WTC11 (cell line): ENCODE results near the gene TMC1.

Experiments used
- FOXJ3 ChIP-seq: sonication (generic); formaldehyde crosslinking; IDR thresholded peaks from 2 replicates; pipeline ENCODE4 v1.9.0; 2021; ENCODE audit warnings: missing genetic modification reagents, mild to moderate bottlenecking, borderline replicate concordance
- FOXP1 ChIP-seq: sonication (generic); formaldehyde crosslinking; IDR thresholded peaks from 2 replicates; pipeline ENCODE4 v1.8.0; 2022; ENCODE audit warnings: missing genetic modification reagents, mild to moderate bottlenecking, moderate library complexity, borderline replicate concordance
- JUN ChIP-seq: sonication (generic); formaldehyde crosslinking; IDR thresholded peaks from 2 replicates; pipeline ENCODE4 v1.8.0; 2023; ENCODE audit warnings: mild to moderate bottlenecking, missing genetic modification reagents
- NFE2L1 ChIP-seq: sonication (generic); formaldehyde crosslinking; IDR thresholded peaks from 2 replicates; pipeline ENCODE4 v1.8.1; 2023; ENCODE audit warnings: missing genetic modification reagents
- NR1H2 ChIP-seq: sonication (generic); formaldehyde crosslinking; IDR thresholded peaks from 2 replicates; pipeline ENCODE4 v1.9.0; 2021; ENCODE audit warnings: mild to moderate bottlenecking, moderate library complexity, missing genetic modification reagents
- SMAD3 ChIP-seq: sonication (generic); formaldehyde crosslinking; IDR thresholded peaks from 2 replicates; pipeline ENCODE4 v1.8.0; 2022; ENCODE audit warnings: missing genetic modification reagents, mild to moderate bottlenecking, borderline replicate concordance
- TF ChIP-seq, protein P1 (sequence below): sonication (generic); formaldehyde crosslinking; IDR thresholded peaks from 2 replicates; pipeline ENCODE4 v1.8.0; 2022; ENCODE audit warnings: mild to moderate bottlenecking, missing genetic modification reagents
- TF ChIP-seq, protein P2 (sequence below): fragments of 200-600 bp; IDR thresholded peaks from 2 replicates; pipeline ENCODE4 v1.8.0; 2022; ENCODE audit warnings: antibody characterized with exemption
- TF ChIP-seq, protein P3 (sequence below): fragments of 250-450 bp; sonication (Bioruptor Pico); IDR thresholded peaks from 2 replicates; pipeline ENCODE4 v2.1.2; 2022; ENCODE audit warnings: mild to moderate bottlenecking, moderate library complexity

DNA sequence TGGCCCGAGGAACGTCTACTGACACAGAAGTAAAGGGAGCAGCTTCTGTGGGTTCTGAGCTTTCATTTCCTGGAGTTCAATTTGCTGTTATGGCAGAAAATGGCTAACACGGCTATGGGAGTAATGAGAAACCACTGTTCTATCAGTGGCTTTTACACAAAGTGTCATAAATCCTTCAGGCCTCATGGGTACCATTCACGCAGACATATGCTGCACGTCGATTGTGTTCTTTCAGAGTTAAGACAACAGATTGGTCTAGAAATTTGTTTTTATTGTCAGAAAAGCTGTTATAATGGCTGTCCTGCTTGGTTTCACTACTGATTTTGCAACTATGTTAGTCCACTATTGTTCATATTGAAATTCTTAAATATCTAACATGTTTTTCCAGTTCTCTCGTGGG, 296.0 kb downstream of the TMC1 start:
- TF ChIP-seq SMAD3 (CRISPR knock-in tag) (no peak), JUN (CRISPR knock-in tag) (no peak), NR1H2 (CRISPR knock-in tag) (no peak), FOXP1 (CRISPR knock-in tag) (no peak), FOXJ3 (CRISPR knock-in tag) (no peak), NFE2L1 (CRISPR knock-in tag) (no peak)
- TF ChIP-seq, protein P1, sequence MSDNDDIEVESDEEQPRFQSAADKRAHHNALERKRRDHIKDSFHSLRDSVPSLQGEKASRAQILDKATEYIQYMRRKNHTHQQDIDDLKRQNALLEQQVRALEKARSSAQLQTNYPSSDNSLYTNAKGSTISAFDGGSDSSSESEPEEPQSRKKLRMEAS (CRISPR knock-in tag) = no peak
- TF ChIP-seq, protein P2, sequence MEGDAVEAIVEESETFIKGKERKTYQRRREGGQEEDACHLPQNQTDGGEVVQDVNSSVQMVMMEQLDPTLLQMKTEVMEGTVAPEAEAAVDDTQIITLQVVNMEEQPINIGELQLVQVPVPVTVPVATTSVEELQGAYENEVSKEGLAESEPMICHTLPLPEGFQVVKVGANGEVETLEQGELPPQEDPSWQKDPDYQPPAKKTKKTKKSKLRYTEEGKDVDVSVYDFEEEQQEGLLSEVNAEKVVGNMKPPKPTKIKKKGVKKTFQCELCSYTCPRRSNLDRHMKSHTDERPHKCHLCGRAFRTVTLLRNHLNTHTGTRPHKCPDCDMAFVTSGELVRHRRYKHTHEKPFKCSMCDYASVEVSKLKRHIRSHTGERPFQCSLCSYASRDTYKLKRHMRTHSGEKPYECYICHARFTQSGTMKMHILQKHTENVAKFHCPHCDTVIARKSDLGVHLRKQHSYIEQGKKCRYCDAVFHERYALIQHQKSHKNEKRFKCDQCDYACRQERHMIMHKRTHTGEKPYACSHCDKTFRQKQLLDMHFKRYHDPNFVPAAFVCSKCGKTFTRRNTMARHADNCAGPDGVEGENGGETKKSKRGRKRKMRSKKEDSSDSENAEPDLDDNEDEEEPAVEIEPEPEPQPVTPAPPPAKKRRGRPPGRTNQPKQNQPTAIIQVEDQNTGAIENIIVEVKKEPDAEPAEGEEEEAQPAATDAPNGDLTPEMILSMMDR = no peak
- TF ChIP-seq, protein P3, sequence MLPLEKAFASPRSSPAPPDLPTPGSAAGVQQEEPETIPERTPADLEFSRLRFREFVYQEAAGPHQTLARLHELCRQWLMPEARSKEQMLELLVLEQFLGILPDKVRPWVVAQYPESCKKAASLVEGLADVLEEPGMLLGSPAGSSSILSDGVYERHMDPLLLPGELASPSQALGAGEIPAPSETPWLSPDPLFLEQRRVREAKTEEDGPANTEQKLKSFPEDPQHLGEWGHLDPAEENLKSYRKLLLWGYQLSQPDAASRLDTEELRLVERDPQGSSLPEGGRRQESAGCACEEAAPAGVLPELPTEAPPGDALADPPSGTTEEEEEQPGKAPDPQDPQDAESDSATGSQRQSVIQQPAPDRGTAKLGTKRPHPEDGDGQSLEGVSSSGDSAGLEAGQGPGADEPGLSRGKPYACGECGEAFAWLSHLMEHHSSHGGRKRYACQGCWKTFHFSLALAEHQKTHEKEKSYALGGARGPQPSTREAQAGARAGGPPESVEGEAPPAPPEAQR (CRISPR knock-in tag) = no peak
